ENCODE measurements around the gene SHF. TPM values are rescaled to one million over a fixed set of nuclear protein-coding genes. Genes with fewer than 3 reads are reported as not detected.

SHF gene
- total RNA-seq, 2 experiments from 2014 or later, result 11.8 to 12.5 TPM

DNA sequence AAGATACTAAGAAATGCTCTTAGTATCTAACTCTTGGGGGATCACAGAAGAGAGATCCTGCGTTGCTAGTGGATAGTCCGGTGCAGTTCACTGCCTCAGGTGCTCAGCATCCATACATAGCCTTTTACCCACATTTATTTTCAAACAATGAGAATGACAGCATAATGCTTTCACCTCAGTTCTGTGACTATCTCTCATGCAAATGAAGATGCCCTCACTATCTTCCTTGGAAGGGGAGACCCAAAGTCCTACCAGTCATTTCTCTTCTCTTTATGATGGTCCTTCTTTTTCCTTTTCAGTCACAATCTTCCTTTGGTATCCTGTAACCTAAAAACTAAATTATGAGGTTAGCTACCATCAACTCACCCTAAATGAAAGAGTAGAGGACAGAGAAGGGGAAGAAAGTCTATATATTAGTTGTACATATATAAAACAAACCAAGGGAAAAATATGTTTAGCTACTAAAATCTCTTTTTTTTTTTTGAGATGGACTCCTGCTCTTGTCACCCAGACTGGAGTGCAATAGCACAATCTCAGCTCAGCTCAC lies 33.4 kb upstream of the SHF start:
- no peaks in the 10 kb centered on the region for H3K9me3 Mint-ChIP-seq
- no peak for DNase-seq
- POLR2A ChIA-PET, result no interaction called here
- no peak overlapping the region for H3K27ac Mint-ChIP-seq
- no peaks in the 10 kb centered on the region for H3K36me3 Mint-ChIP-seq
- CTCF ChIA-PET, result interaction anchor here (1.0 kb wide), 1 partner anchor 103 kb away, joined by 6 read pairs; no protein-coding TSS in a partner anchor
- no peaks in the 10 kb centered on the region for H3K4me1 Mint-ChIP-seq (ENCODE audit: low read depth)
- H3K27me3 Mint-ChIP-seq, result peaks cover 29% of the 10 kb centered on the region
- intact Hi-C loops (cut with micrococcal nuclease), result no loop called here
- no peak overlapping the region for H3K4me3 Mint-ChIP-seq

DNA sequence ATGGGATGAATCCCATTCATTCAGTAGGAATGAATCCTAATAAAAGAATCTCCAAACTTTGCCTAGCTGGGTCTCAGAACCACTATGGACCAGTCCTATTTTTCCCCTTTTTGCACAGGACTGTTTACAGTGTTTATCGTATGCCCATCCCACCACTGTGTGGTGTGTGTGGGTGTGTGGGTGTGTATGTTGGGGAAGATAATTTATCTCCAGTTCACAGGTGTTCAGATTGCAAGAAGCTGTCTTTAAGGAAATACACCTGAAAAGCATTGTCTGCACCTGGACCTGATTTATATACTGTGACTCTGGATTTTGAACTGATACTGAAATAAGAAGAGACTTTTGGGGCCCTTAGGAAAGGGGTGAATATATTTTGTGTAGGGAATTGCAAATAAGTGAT lies 24.7 kb upstream of the SHF start:
- no peaks in the 10 kb centered on the region for H3K4me1 Mint-ChIP-seq (ENCODE audit: low read depth)
- intact Hi-C loops (cut with micrococcal nuclease), result no loop called here
- CTCF ChIA-PET, result interaction anchor here (0.6 to 2.3 kb wide), 5 partner anchors 10 to 125 kb away, joined by 3 to 7 read pairs (median 4); no protein-coding TSS in a partner anchor
- H3K36me3 Mint-ChIP-seq, result no peaks in the 10 kb centered on the region
- peaks cover 2% of the 10 kb centered on the region for H3K27me3 Mint-ChIP-seq
- H3K4me3 Mint-ChIP-seq, result no peak overlapping the region
- no peak for DNase-seq
- POLR2A ChIA-PET, result interaction anchor here (0.6 kb wide), 1 partner anchor 183 kb away, joined by 3 read pairs; no protein-coding TSS in a partner anchor
- H3K27ac Mint-ChIP-seq, result no peak overlapping the region
- H3K9me3 Mint-ChIP-seq, result no peaks in the 10 kb centered on the region

DNA sequence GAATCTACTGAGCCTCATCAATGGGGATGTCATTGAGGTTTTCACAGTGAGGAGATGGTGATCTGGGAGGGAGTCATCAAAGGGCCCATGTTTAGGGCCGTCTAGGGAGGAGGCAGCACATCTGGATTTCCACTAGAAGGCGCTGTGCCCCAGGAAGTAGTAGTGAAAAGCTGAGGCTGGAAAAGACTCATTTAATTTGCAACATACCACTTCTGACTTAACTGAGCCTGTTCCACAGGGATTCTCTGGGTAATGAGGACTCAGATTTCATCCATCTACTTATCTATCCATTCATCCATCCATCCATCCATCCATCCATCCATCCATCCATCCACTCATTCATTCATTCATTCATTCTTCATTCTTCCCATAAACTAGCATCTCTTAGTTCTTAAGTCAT lies 17.4 kb upstream of the SHF start:
- Mint-ChIP-seq H3K9me3 (no peaks in the 10 kb centered on the region), H3K4me3 (no peak overlapping the region), H3K27ac (no peak overlapping the region), H3K4me1 (ENCODE audit: low read depth) (peaks cover 4% of the 10 kb centered on the region), H3K36me3 (no peaks in the 10 kb centered on the region), H3K27me3 (peaks cover 7% of the 10 kb centered on the region)
- ChIA-PET CTCF (interaction anchor here (0.7 to 5.5 kb wide), 27 partner anchors 9 to 224 kb away, joined by 3 to 71 read pairs (median 4); partner anchors contain the start of gene SHF), POLR2A (interaction anchor here (1.2 kb wide), 1 partner anchor 197 kb away, joined by 6 read pairs; a partner anchor contains a TSS)
- peak; percentile 81 for DNase-seq
- intact Hi-C loops (cut with micrococcal nuclease), result loop anchor here (1.0 kb wide), 3 partner anchors 74 to 251 kb away; a partner anchor contains a TSS

DNA sequence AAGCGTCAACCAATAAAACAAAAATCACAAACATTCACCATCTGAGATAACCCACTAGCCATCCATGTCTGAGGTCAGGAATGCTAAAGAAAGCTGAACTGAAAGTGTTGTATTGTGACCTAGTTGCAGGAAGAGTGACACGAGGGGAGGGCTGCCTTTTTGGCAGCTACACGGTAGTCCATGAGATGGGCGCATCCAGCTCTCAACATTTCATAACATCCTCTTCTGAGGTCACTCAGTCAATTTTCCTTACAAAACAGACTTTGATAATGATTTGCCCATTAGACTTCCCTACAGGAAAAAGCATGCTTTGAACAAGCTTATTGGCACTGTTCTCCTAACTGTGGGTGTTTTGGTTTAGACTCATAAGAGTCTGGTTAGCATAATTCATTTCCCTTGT lies 15.4 kb upstream of the SHF start:
- Mint-ChIP-seq H3K36me3 (no peaks in the 10 kb centered on the region), H3K27me3 (peaks cover 7% of the 10 kb centered on the region), H3K9me3 (no peaks in the 10 kb centered on the region), H3K4me3 (no peak overlapping the region), H3K4me1 (ENCODE audit: low read depth) (peaks cover 13% of the 10 kb centered on the region), H3K27ac (no peak overlapping the region)
- CTCF ChIA-PET, result interaction anchor here (0.6 to 6.6 kb wide), 9 partner anchors 9 to 226 kb away, joined by 3 to 71 read pairs (median 4); a partner anchor contains a TSS
- no peak for DNase-seq
- POLR2A ChIA-PET, result interaction anchor here (1.3 kb wide), 1 partner anchor 199 kb away, joined by 4 read pairs; a partner anchor contains a TSS
- intact Hi-C loops (cut with micrococcal nuclease), result no loop called here

DNA sequence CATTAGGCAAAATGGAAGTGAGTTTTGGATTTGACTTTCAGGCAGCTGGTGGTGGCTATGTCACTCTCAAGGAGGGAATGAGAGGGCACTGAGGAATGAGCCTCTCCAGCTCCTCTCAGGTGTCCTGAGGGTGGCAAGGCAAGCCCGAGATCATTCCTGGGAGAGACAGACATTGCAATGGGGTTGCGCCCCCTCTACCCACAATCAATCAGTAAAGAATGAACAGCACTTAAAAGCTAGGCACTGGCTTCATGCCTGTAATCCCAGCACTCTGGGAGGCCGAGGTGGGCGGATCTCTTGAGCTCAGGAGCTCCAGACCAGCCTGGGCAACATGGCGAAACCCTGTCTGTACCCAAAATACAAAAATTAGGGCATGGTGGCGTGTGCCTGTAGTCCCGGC lies 14.1 kb upstream of the SHF start:
- intact Hi-C loops (cut with micrococcal nuclease), result loop anchor here (2.0 kb wide), 2 partner anchors 83 to 257 kb away; no protein-coding TSS in a partner anchor
- ChIA-PET POLR2A (interaction anchor here (1.3 to 2.5 kb wide), 3 partner anchors 8 to 77 kb away, joined by 4 to 7 read pairs (median 5); partner anchors contain the start of gene SHF), CTCF (interaction anchor here (0.8 to 6.6 kb wide), 11 partner anchors 8 to 200 kb away, joined by 3 to 48 read pairs (median 5); a partner anchor contains a TSS)
- Mint-ChIP-seq H3K27ac (no peak overlapping the region), H3K4me3 (no peak overlapping the region), H3K36me3 (no peaks in the 10 kb centered on the region), H3K27me3 (peaks cover 7% of the 10 kb centered on the region), H3K4me1 (ENCODE audit: low read depth) (peaks cover 17% of the 10 kb centered on the region), H3K9me3 (no peaks in the 10 kb centered on the region)
- no peak for DNase-seq

DNA sequence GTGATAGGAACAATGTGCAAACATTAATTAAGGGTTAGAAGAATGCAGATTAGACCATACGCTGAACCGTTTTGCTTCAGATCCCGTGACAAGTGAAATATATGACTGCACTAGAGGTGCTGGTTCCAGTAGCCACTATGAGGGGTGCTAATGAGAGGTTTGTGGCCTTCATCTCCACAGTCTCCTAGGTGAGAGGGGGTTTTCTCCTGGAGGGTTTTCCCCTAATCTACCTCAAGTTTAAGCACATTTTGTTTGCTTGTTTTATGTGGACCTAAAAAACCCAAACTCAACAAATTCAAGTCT lies 13.7 kb upstream of the SHF start:
- no peak for DNase-seq
- no peaks in the 10 kb centered on the region for H3K36me3 Mint-ChIP-seq
- no peaks in the 10 kb centered on the region for H3K9me3 Mint-ChIP-seq
- no peak overlapping the region for H3K27ac Mint-ChIP-seq
- peaks cover 4% of the 10 kb centered on the region for H3K27me3 Mint-ChIP-seq
- intact Hi-C loops (cut with micrococcal nuclease), result loop anchor here (2.0 kb wide), 2 partner anchors 83 to 257 kb away; no protein-coding TSS in a partner anchor
- no peak overlapping the region for H3K4me3 Mint-ChIP-seq
- ChIA-PET CTCF (interaction anchor here (0.8 to 6.6 kb wide), 9 partner anchors 8 to 201 kb away, joined by 3 to 48 read pairs (median 5); a partner anchor contains a TSS), POLR2A (interaction anchor here (0.6 to 2.5 kb wide), 10 partner anchors 8 to 385 kb away, joined by 3 to 18 read pairs (median 4); partner anchors contain the start of genes BLOC1S6 and SHF)
- peaks cover 17% of the 10 kb centered on the region for H3K4me1 Mint-ChIP-seq (ENCODE audit: low read depth)

DNA sequence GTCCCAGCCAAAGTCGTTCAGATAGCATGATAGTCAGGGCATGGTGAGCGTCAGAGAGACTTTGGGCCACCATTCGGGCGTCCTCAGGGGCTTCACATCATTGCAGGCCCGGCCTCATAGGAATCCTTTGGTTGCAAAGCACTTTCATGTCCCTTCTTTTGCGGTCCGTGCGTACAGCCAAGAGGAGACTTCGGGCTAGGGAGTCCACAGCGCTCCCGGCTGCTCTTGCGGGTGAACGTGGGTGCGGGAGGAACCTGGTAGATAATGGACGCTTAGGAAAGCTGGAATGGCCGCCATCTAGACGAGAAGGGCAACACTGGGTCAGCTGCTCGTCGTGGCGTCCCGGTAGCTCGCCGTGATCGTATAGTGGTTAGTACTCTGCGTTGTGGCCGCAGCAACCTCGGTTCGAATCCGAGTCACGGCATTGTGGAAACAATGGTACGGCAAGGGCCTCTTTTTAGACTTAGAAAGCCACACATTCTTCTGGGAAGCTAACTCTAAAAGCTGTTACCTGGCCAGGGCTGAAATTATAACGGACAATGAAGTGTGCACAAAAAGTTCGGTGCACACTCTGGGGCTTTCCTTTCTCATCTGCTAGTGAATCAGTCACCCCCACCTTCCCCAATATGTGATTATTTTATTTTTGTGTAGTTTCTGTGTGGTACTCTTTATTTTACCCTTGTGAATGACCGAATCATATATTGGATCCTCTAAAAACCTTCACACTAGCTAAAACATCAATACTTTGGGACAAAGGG lies 13.2 kb upstream of the SHF start:
- Mint-ChIP-seq H3K9me3 (no peaks in the 10 kb centered on the region), H3K27ac (no peak overlapping the region), H3K4me3 (no peak overlapping the region), H3K36me3 (no peaks in the 10 kb centered on the region), H3K4me1 (ENCODE audit: low read depth) (peaks cover 17% of the 10 kb centered on the region), H3K27me3 (peaks cover 3% of the 10 kb centered on the region)
- ChIA-PET CTCF (interaction anchor here (0.8 to 6.6 kb wide), 10 partner anchors 9 to 201 kb away, joined by 3 to 48 read pairs (median 5); a partner anchor contains a TSS), POLR2A (interaction anchor here (0.6 to 2.5 kb wide), 10 partner anchors 9 to 386 kb away, joined by 3 to 18 read pairs (median 4); partner anchors contain the start of genes BLOC1S6 and SHF)
- intact Hi-C loops (cut with micrococcal nuclease), result loop anchor here (1.0 to 2.0 kb wide), 4 partner anchors 78 to 258 kb away; a partner anchor contains a TSS
- peak; percentile 91 for DNase-seq

DNA sequence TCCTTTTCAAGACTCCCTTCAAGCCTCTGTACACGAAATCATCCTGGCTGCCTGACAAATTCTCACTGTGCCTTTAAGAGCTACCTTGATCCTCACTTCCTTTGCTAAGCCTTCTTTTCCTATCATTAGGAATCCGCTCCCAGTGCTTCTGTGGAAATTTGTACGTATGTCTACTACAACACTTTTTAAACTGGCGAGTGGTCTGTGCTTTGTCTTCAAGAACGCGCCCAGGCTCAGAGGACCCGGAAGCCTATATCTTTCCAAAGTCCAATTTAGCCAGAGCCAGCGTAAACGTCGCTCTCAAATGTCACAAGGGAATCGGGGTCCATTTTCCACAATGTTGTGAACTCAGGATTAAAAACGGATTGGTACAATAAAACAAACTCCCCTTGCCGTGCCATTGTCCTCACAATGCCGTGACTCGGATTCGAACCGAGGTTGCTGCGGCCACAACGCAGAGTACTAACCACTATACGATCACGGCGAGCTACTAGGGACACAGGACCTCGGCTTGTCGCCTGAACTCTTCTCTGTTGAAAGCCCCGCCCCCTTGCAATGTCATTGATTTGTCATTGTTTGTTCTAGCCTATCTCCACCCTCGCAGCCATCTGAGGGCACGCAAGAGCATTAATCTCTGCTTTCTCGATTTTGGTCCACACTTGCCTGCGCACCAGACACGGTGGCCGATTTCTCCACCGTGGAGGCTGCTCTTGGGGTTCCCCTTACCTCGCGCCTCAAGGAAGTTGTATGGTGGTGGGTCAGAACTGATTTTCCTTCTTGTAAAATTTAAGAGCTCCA lies 12.4 kb upstream of the SHF start:
- CTCF ChIA-PET, result interaction anchor here (0.6 to 6.6 kb wide), 10 partner anchors 10 to 207 kb away, joined by 3 to 48 read pairs (median 4); a partner anchor contains a TSS
- no peak overlapping the region for H3K4me3 Mint-ChIP-seq
- peaks cover 3% of the 10 kb centered on the region for H3K27me3 Mint-ChIP-seq
- peaks cover 16% of the 10 kb centered on the region for H3K4me1 Mint-ChIP-seq (ENCODE audit: low read depth)
- intact Hi-C loops (cut with micrococcal nuclease), result loop anchor here (1.0 to 2.0 kb wide), 4 partner anchors 79 to 259 kb away; a partner anchor contains a TSS
- H3K27ac Mint-ChIP-seq, result no peak overlapping the region
- POLR2A ChIA-PET, result interaction anchor here (0.6 to 2.5 kb wide), 12 partner anchors 10 to 537 kb away, joined by 3 to 18 read pairs (median 5); partner anchors contain the start of genes BLOC1S6, SHF and SPG11
- no peaks in the 10 kb centered on the region for H3K36me3 Mint-ChIP-seq
- no peaks in the 10 kb centered on the region for H3K9me3 Mint-ChIP-seq
- peak; percentile 99 for DNase-seq

DNA sequence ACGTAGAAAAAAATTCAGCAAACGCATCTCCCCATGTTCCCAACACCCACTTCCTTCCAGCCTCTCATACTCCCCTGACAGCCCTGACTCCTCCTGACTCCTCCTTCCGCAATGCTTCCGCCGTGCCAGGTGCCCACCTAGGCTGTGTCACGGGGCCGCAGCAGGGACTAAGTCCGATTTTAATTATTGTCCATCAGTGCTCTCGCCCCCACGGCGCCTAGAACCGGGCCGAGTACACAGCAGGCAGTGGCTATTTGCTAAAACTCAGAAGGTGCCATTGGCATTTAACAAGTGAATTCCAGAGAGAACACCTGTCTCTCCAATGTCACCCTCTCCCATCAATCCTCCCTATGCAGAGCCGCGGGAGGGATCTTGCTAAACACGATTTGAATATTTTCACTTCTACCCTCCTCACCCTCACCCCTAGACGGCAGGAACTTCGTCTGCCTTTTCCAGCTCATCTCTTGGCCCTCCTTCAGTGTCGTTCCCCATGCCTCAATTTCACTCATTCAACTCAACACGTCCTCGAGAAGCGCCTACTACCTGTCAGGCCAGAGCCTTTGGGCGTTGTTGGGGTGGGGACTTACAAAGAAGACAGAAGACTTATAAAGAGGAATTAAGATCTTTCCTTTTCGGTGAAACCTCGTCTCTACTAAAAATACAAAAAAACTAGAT lies 11.5 kb upstream of the SHF start:
- Mint-ChIP-seq H3K4me3 (no peak overlapping the region), H3K36me3 (no peaks in the 10 kb centered on the region), H3K4me1 (ENCODE audit: low read depth) (peaks cover 13% of the 10 kb centered on the region), H3K9me3 (no peaks in the 10 kb centered on the region), H3K27me3 (peaks cover 3% of the 10 kb centered on the region), H3K27ac (no peak overlapping the region)
- ChIA-PET POLR2A (interaction anchor here (1.1 to 2.2 kb wide), 5 partner anchors 11 to 536 kb away, joined by 3 to 18 read pairs (median 7); partner anchors contain the start of genes SHF and SPG11), CTCF (interaction anchor here (0.6 to 6.6 kb wide), 5 partner anchors 24 to 200 kb away, joined by 3 to 48 read pairs (median 8); no protein-coding TSS in a partner anchor)
- intact Hi-C loops (cut with micrococcal nuclease), result loop anchor here (2.0 kb wide), 1 partner anchor 772 kb away; the partner anchor contains the start of gene CTDSPL2
- DNase-seq, result peak; percentile 63

DNA sequence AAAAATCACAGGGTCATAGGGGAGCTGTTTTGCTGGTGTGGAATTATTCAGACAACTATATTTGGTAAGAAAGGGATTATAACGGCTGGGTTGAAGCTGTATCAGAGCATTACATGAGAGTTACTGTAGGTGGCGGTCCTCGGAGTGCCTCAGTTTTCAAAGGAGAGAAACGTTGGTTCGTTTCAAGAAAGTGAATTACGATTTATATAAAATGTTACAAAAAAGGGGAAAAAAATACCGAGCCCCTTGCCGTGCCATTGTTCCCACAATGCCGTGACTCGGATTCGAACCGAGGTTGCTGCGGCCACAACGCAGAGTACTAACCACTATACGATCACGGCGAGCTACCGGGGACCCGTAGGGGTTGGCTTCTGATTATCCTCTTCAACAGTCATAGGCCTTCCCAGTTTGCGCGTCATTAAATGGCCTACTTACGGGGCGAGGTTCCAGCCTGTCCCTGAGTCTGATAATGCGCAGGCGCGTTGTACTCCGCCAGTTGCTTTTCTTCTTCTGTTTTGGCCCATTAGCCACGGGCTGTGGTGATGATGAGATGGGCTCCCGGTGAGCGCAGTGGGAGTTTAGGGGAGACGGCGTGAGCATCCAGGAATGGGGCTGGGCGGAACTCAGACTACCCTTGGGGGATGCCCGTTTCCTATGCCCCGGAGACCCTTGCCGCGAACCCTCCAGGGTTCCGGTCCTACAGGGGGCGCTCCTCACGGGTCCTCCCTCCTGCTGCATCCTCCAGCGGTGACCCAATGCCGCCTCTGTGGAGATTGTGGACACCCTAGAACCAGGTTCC lies 10.8 kb upstream of the SHF start:
- Mint-ChIP-seq H3K27me3 (peaks cover 3% of the 10 kb centered on the region), H3K27ac (no peak overlapping the region), H3K36me3 (no peaks in the 10 kb centered on the region), H3K9me3 (no peaks in the 10 kb centered on the region), H3K4me1 (ENCODE audit: low read depth) (peaks cover 13% of the 10 kb centered on the region), H3K4me3 (no peak overlapping the region)
- ChIA-PET CTCF (interaction anchor here (0.7 to 6.6 kb wide), 21 partner anchors 10 to 232 kb away, joined by 3 to 48 read pairs (median 5); partner anchors contain the start of gene SHF), POLR2A (interaction anchor here (0.7 to 1.5 kb wide), 7 partner anchors 10 to 204 kb away, joined by 3 to 9 read pairs (median 5); partner anchors contain the start of gene SHF)
- intact Hi-C loops (cut with micrococcal nuclease), result loop anchor here (1.0 to 2.0 kb wide), 6 partner anchors 10 to 772 kb away; partner anchors contain the start of genes BLOC1S6 and CTDSPL2
- peak; percentile 98 for DNase-seq
